ENCODE results near the gene GABRD.

Gene GABRD

DNA sequence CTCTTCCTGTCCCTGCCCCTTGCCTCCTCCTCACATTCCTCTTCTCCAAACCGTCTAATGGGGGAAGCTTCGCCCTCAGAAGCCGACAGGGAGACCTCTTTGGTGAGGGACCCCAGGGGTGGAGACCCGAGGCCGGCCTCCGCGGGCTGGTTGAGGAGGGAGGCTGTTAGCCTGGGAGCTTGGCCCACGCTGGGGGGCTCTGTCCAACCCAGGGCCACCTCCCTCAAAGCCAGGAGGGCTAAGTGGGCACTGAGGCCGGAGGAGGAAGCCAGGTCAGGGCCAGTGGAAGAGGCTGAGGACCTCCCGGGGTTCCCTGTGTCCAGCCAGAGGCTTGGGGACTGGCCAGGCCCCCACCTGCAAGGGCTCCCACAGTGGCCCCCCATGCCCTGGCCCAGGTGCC is 5.3 kb downstream of the GABRD start:
- no peak overlapping the region for H3K4me3 ChIP-seq (replicated peaks; ENCODE audit: low read depth, low read length)
- no peak for DNase-seq (ENCODE audit: extremely low read depth, low read depth)
- TF ChIP-seq, protein P1, sequence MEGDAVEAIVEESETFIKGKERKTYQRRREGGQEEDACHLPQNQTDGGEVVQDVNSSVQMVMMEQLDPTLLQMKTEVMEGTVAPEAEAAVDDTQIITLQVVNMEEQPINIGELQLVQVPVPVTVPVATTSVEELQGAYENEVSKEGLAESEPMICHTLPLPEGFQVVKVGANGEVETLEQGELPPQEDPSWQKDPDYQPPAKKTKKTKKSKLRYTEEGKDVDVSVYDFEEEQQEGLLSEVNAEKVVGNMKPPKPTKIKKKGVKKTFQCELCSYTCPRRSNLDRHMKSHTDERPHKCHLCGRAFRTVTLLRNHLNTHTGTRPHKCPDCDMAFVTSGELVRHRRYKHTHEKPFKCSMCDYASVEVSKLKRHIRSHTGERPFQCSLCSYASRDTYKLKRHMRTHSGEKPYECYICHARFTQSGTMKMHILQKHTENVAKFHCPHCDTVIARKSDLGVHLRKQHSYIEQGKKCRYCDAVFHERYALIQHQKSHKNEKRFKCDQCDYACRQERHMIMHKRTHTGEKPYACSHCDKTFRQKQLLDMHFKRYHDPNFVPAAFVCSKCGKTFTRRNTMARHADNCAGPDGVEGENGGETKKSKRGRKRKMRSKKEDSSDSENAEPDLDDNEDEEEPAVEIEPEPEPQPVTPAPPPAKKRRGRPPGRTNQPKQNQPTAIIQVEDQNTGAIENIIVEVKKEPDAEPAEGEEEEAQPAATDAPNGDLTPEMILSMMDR (IDR thresholded peaks at IDR 0.05; ENCODE audit: low read depth, low read length, missing control alignments): no peak

DNA sequence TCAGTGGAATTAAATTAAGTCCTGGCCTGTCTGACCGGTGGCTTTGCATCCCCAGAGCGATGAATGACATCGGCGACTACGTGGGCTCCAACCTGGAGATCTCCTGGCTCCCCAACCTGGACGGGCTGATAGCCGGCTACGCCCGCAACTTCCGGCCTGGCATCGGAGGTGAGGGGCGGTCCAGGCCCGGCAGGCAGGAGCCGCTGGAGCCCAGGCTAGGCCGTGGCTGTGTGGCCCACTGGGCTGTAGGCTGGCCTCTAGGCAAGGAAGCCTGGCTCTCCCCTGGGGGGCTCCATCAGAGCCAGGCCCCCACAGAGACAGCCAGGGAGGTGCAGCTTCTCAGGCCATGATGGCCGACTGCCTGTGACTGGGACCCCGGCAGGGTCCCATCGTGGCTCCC is 5.7 kb downstream of the GABRD start:
- H3K4me3 ChIP-seq (replicated peaks; ENCODE audit: low read depth, low read length): no peak overlapping the region
- TF ChIP-seq, protein P1 (IDR thresholded peaks at IDR 0.05; ENCODE audit: low read depth, low read length, missing control alignments): no peak
- DNase-seq (ENCODE audit: extremely low read depth, low read depth): no peak

DNA sequence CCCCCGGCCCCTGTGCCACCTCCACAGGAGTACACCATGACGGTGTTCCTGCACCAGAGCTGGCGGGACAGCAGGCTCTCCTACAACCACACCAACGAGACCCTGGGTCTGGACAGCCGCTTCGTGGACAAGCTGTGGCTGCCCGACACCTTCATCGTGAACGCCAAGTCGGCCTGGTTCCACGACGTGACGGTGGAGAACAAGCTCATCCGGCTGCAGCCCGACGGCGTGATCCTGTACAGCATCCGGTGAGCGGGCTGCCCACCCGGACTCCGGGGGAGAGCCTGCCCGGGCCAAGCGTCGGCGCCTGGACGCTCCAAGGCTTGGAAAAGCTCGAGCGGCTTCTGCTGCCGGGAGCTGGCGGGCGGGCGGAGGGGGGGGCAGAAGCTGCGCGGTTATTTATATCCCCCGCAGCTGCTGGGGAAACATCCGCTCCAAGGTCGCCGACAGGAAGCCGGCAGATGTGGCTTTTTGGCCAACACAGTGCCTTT is 6.4 kb downstream of the GABRD start:
- TF ChIP-seq, protein P1 (IDR thresholded peaks at IDR 0.05; ENCODE audit: low read depth, low read length, missing control alignments): no peak
- no peak for DNase-seq (ENCODE audit: extremely low read depth, low read depth)
- H3K4me3 ChIP-seq (replicated peaks; ENCODE audit: low read depth, low read length): no peak overlapping the region

DNA sequence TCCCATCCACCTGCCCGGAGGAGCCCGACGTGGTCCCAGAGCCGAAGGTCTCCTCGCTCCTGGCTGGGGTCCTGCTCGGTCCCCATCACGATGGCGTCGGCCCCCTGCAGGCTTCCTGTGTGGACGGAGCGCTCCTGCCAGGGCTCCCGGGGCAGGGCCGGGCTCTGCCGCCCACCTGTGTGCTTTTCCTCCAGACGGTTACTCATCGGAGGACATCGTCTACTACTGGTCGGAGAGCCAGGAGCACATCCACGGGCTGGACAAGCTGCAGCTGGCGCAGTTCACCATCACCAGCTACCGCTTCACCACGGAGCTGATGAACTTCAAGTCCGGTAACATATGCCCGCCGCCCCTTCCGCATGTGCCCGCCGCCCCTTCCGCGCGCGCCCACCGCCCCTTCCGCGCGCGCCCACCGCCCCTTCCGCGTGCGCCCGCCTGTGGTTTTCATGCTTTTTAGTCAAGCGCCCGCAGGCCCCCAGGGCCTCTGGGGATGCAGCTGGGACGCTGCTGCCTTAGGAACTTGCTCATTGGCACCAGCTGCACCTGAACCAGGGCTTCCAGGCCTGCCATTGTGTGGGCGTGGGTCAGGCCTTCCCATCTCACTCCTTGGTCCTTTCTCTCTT is 8.9 kb downstream of the GABRD start:
- TF ChIP-seq, protein P1 (IDR thresholded peaks at IDR 0.05; ENCODE audit: low read depth, low read length, missing control alignments): no peak
- no peak overlapping the region for H3K4me3 ChIP-seq (replicated peaks; ENCODE audit: low read depth, low read length)
- DNase-seq (ENCODE audit: extremely low read depth, low read depth): no peak

DNA sequence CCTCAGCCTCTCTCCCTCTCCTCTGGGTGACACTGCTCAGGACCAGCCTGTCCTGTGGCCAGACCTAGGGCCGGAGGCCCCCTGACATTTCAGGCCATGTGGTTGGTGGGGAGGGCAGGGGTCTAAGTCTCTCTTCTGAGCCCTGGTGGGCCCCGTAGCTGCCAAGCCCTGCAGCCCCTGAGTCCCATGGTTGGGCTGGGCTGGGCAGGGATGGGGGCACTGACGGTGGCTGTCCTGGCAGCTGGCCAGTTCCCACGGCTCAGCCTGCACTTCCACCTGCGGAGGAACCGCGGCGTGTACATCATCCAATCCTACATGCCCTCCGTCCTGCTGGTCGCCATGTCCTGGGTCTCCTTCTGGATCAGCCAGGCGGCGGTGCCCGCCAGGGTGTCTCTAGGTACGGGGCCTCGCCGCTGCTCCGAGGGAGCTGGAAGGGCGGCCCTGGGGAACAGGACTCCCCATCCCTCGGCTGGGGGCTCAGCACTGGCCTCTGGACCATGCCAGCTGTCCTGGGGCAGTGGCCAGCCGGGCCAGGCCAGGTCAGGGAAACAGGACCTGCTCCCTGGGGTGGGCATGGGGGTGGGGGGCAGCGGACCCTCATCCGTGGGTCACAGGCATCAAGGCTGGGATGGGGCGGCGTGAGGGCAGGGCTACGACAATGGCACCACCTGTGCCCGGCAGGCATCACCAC is 9.9 kb downstream of the GABRD start:
- TF ChIP-seq, protein P1 (IDR thresholded peaks at IDR 0.05; ENCODE audit: low read depth, low read length, missing control alignments): no peak
- no peak for DNase-seq (ENCODE audit: extremely low read depth, low read depth)
- H3K4me3 ChIP-seq (replicated peaks; ENCODE audit: low read depth, low read length): no peak overlapping the region

DNA sequence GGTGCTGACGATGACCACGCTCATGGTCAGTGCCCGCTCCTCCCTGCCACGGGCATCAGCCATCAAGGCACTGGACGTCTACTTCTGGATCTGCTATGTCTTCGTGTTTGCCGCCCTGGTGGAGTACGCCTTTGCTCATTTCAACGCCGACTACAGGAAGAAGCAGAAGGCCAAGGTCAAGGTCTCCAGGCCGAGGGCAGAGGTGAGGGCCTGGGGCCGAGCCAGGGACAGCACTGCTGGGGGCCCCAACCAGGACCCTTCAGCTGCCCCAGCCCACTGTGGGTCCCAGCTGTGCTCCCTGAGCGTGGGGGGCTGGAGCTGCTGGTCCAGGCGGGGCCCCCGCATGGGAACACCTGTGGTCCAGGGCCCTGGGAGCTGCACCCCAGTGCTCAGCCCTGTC is 10.4 kb downstream of the GABRD start:
- no peak overlapping the region for H3K4me3 ChIP-seq (replicated peaks; ENCODE audit: low read depth, low read length)

More for the DNA sequence above, 10.4 kb downstream of the GABRD start:
- TF ChIP-seq, protein P1 (IDR thresholded peaks at IDR 0.05; ENCODE audit: low read depth, low read length, missing control alignments): no peak
- no peak for DNase-seq (ENCODE audit: extremely low read depth, low read depth)

All from HFF-Myc (cell line).